GM19351 (cell line): ENCODE data around the gene ZAP70.
A peak's percentile ranks its signal among the peaks of the same experiment; 100 is the strongest.
"Not testable (repeated sequence)": the region's sequence is repeated elsewhere in the genome, so short reads cannot be mapped to it uniquely, and the experiment has no call there.

ENCODE experiments used
- ATAC-seq: cut with Tn5 transposase; IDR thresholded peaks from one replicate; pipeline ENCODE4 v1.9.1; 2021; ENCODE audit warnings: mild to moderate bottlenecking, moderate library complexity; ENCODE audit not compliant: unreplicated experiment

ZAP70 gene

DNA sequence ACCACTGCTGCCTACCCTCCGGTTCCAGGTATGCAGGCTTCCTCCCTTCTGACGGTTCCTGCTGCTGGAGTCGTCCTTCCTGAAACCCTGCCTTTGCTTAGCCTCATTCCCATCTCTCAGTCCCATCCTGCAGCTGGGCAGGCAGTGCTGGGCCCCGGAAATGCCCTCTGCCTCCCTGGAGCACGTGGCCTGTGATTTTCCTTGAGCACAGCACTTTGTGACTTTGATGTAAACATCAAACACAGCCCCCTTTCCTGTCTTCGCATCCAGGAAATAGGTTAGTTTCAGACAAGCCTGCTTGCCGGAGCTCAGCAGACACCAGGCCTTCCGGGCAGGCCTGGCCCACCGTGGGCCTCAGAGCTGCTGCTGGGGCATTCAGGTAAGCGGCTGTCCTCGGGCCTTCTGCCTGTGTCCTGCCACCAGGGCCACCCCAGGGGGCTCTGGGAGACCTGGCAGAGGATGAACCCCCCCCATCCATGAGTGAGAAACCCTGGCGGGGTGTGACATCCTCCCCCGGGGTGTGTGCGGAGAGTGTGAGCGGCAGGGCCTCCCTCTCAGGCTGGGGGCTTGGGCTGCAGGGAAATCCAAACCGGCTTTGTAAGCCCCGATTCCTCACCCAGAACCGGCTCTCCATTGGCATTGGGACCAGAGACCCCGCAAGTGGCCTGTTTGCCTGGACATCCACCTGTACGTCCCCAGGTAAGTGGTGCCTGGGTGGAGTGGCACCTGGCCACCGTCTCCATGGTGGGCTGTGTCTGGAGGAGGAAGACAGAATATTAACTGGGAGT lies at the start of gene ZAP70:
Gene ZAP70 (plus strand): TSS at position 281 of the 788 bp plus-strand sequence. CDS start 10,461 bp downstream, outside the sequence.
- no peak for ATAC-seq

GRCh38 chr2:97663626-97663961 lies 49.8 kb upstream of the ZAP70 start:
- no peak for ATAC-seq

DNA sequence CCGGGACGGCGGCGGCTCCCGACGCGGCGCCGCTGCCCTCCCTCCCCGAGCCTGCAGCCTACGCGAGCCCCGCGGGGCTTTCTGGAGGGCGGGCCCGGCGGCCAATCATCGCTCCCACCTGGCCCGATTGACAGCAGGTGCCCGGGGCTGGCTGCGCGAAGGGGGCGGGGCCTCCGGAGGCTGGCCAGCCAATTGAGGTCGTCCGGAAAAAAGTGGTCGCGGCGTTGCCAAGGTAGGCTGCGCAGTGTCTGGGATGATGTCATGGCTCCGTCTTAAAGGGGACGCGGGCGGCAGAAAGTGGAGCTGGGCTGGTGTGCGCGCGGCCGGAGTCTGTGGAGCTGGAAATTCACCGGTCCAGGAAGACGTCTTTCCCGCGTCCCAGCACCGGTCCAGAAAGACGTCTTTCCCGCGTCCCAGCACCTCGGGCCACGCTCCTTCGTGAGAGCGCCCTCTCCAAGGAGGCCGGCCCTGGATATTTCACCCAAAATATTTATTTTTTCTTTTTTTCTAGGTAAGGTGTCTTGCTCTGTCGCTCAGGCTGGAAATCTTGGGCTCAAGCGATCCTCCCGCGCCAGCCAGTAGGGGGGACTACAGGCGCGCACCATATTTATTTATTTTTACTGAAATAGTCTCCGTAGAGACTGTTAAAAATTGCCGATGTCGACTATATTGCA lies 49.3 kb upstream of the ZAP70 start, which contains the start of gene ACTR1B:
Gene ACTR1B (minus strand): TSS at position 83 of the 674 bp plus-strand sequence. CDS start 154 bp downstream, outside the sequence.
- peak; percentile 85 for ATAC-seq

- no peak for ATAC-seq
Measured at GRCh38 chr2:97664636-97664970, 48.8 kb upstream of the ZAP70 start.

DNA sequence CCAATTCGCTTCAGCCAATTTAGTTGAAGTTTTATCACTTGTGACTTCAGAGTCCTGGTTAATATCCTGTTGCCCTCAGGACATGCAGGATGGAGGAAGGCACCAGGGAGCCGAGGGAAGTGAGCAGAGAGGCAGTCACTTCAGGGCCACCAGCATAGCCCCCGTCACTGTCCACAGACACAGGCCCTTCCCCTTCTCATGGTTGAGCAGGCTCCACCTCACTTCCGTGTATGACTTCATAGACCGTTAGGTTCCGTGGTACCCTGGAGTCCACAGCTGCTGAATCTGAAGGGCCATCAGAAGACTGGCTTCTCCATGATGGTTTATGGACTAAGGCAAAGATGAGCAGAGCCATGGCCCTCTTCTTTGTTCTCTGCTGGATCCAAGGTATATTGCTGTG lies 43.9 kb upstream of the ZAP70 start, which contains the start of gene C2orf92:
Gene C2orf92 (plus strand): TSS at position 266 of the 400 bp plus-strand sequence. CDS start 76 bp downstream, at position 342.
- ATAC-seq = no peak

DNA sequence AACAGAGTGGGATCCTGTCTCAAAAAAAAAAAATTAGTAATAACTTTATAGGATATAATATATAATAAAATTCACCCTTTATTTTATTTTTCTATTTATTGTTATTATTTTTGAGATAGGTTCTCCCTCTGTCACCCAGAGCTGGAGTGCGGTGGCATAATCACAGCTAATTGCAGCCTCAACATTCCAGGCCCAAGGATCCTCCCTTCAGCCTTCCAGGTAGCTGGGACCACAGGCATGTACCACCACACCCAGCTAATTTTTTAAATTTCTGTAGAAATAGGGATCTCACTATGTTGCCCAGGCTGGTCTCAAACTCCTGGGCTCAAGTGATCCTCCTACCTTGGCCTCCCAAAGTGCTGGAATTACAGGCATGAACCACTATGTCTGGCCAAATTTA lies 42.9 kb upstream of the ZAP70 start:
- ATAC-seq = no peak

GRCh38 chr2:97671526-97671925 lies 41.9 kb upstream of the ZAP70 start:
- ATAC-seq = no peak

- not testable (repeated sequence) for ATAC-seq
Measured at GRCh38 chr2:97672606-97673140, 40.7 kb upstream of the ZAP70 start.

DNA sequence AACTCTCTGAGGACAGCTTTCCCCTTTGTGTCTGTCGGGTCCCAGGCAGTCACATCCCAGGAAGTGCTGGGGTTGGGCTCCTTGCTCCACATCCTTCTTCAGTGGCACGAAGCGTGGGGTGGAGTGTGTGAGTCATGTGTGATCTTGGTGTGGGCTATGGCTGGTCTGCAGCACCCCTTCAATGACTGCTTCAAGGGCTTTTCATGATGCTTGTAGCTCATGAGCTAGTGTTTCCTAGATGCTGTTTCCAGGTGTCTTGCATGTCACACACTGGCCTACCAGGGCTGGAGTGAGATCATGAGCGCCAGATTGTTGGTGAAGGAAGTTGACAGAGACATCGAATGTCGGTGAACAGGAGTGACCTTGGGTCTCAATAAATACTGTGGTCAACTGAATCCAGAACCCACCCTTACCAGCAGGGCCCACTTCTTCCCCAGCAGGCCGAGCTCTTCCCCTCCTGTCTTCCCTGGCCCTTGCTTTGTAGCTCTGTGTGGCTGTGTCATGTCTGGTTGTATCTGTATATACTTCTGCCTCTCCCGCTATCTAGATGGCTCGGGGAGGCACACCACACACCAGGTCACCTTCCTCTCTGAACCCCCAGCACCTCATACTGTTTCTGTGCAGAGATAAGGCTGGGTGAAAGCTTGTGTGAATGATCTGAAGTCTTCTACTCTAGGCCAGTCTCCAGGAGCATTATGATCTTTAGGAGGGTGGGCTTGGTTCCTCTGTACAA lies 40.0 kb upstream of the ZAP70 start:
- no peak for ATAC-seq

GRCh38 chr2:97673915-97674283 lies 39.5 kb upstream of the ZAP70 start:
- no peak for ATAC-seq

- no peak for ATAC-seq
Measured at GRCh38 chr2:97675430-97676113, 37.8 kb upstream of the ZAP70 start.

GRCh38 chr2:97676620-97677019 lies 36.8 kb upstream of the ZAP70 start:
- no peak for ATAC-seq

DNA sequence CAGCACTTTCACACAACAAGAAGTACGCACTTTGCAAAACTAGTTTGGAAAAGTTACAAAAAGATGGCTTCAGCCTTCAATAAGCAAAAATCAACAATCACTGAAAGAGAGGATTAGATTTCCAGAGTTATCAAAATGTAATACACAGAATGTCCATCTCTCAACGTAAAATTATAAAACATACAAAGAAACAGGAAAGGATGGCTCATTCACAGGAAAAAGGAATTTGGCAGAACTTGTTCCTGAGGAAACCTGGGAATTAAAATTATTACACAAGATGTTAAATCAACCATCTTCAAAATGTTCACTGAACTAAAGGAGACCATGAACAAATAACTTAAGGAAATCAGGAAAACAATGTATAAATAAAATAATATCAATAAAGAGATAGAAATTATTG lies 35.9 kb upstream of the ZAP70 start:
- no peak for ATAC-seq

- ATAC-seq = no peak
Measured at GRCh38 chr2:97678298-97678697, 35.1 kb upstream of the ZAP70 start.

GRCh38 chr2:97687235-97687634 lies 26.1 kb upstream of the ZAP70 start:
- not testable (repeated sequence) for ATAC-seq

DNA sequence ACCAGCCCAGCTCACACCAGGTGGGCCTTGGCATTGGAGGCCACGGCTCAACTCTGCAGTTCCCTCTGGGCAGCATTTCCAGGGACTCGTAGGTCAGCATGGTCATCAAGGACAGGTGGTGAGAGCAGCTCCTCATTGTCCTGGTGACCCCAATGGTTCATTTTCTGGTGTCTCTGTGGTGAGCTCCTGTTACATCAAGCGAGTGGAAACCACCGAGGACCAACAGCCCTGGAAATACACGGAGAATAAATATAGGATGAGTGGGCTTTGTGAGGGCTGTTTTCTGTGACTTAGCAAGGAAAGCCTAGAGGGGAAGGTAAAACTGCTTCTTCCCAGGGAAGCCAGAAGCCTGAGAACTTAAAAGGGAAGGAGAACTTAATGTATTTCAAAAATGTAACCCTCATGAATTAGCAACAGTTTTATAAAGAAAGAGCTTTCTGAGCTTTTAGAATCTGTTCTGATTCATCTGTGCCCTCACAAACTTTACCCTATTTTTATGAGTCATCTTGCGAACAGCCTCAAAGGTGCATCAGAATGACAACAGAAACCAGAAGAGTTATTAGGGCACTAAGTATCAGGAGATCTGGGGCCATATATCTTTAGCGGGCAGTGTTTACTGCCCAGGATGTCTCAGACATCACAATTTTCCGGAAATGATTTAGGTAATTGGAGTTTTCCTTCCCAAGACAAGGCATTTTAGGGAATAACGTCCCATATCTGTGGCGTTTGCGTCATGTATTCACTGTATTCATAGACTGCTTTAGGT lies 25.1 kb upstream of the ZAP70 start:
- peak; percentile 61 for ATAC-seq

DNA sequence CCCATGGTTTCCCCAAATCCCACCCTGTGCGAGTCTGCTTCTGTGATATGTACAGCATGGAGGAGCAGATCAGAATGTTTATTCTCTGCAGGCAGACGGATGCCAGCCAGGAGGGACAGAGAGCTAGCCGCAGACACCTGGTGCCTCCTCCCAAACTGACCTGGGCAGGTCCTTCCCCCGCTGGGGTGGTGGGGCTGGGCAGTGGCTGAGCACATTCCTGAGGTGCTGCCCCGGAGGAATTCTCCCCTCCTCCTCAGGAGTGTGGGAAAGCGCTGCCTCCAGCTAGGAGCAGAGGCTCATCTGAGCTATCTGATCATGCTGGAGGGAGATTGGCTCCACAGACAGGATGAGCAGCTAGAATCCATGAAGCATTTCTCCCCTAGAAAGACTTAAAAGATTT lies 22.2 kb upstream of the ZAP70 start:
- ATAC-seq = no peak

GRCh38 chr2:97693476-97693875 lies 19.9 kb upstream of the ZAP70 start:
- ATAC-seq = no peak

- ATAC-seq = no peak
Measured at GRCh38 chr2:97695744-97696143, 17.6 kb upstream of the ZAP70 start.
